Stimulated activated CD8-positive, alpha-beta memory T cell treated with anti-CD3 and anti-CD28 coated beads, Interleukin-4, amount 100 ng/mL, for 48 hours (primary cell): Measurements from ENCODE around the gene ARHGEF12.

Source experiments
- DNase-seq: peaks from one replicate; pipeline ENCODE4 v3.0.0-alpha.2; 2020

The ARHGEF12 gene

DNA sequence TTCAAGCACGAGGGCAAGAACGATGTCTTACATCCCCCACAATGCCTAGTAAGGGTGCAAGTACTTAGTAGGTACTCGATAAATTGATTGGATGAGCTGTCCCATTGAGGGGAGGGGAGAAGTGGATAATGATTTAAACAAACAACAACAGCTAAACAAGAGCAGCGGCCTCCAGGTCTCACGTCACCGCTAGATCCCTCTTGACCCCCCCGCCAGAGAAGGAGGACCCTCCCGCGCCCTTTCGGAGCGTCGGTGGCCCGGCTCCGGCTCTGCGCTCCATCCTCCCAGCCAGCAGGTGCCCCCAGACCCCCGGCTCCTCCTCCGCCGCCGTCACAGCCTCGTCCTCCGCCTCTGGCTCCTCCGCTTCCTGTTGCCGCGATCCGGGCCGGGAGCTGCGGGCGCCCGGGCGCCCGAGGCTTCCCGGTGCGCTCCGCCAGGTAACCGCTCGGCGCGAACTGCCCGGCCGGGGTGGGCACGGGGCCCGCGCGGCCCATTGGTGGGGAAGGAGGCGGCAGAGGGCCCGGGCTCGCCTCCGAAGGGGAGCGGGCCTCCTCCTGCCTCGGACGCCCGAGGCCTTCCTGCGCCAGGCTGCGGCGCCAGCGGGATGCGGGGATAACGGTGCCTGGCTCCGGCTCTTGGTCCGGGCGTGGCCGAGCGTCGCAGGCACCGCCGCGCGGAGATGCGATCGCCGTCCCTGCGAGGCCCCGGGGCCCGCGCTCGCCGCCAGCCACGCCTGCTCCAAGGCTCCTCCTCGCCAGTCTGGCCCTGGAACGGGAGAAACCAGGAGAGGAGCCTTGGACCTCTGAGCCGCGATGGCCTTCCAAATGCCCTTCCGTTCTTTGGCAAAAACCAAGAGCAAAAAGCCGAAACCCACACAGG lies 11.0 kb upstream of the ARHGEF12 start, which contains the start of gene TLCD5:
Gene TLCD5, plus strand, starts transcription at position 368 of the 879 bp plus-strand sequence. CDS start 2,143 bp downstream, outside the sequence.
- DNase-seq, result peak; percentile 65

DNA sequence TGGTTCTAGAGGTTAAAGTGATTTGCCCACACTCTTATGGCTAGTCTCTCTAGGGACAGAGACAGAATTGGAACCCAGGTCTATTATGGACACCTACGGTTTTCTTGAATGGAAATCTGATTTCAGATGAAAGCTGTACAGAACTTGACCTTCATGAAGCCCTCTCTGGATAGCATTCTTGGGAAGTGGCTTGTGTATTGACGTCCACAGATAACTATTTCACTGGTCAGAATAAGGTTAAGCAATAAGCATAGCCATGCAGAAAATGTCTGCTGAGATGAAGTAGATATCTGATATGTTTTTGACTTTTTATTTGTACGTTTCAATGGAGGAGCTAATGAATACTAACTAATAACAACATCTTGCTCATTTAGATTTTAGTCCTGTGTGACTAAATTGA lies 10.0 kb upstream of the ARHGEF12 start:
- DNase-seq, result no peak

DNA sequence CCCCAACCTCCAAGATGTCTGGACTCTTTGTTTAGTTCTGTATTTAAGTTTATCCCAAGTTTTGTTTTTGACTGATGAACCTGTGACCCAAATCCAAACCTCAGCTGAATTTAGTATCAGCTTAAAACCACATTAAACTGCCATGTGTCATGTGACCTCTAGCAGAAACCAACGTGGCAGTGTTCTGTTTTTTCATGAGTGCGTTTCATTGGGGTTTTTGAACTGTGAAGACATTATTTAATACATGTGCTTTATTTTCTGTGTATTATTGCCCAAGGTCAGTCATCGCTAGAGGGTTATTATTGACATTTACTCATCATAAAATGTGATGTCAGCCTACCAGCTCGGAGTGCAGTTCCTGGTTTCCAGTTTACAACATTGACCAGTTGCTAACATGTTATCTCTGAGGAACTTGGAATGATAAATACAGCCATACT lies 9.3 kb upstream of the ARHGEF12 start:
- no peak for DNase-seq

DNA sequence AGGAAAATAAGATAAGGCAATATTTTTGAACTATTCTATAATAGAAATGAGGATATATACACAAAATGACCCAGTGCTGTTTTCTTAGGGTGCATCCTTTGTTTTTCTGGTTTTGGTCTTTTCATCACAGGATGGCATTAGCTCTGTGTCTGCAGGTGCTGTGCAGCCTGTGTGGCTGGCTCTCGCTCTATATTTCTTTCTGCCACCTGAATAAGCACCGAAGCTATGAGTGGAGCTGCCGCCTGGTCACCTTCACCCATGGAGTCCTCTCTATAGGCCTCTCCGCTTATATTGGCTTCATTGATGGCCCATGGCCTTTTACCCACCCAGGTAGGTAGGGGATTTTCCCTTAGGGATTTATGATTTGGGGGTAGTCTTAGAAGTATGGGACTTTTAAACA lies 8.9 kb upstream of the ARHGEF12 start:
- no peak for DNase-seq

DNA sequence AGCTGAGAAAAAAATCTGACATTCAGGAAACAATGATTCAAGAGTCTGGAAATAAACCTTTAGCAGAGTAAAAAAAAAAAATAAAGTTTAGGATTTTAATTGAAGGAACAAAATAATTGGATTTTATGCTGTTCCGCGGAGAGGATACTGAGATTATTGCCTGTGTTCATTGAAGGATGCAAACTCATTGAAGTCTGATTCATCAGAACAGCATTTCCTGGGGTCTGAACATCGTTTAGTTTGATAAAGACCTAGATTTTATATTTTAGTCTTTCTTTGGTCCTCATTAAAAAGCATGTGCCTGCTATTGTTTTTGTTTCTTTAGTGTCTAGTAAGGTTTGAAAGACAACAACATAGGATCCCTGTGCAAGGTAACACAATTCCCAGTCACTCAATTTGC lies 6.7 kb upstream of the ARHGEF12 start:
- no peak for DNase-seq

DNA sequence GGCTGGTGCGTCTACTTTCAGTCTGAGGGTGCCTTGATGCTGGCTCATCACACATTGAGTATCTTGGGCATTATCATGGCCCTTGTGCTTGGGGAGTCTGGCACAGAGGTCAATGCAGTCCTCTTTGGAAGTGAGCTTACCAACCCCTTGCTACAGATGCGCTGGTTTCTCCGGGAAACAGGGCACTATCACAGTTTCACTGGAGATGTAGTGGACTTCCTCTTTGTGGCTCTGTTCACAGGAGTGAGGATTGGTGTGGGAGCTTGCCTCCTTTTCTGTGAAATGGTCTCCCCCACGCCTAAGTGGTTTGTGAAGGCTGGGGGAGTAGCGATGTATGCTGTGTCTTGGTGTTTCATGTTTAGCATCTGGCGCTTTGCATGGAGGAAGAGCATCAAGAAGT lies 6.2 kb upstream of the ARHGEF12 start:
- no peak for DNase-seq

DNA sequence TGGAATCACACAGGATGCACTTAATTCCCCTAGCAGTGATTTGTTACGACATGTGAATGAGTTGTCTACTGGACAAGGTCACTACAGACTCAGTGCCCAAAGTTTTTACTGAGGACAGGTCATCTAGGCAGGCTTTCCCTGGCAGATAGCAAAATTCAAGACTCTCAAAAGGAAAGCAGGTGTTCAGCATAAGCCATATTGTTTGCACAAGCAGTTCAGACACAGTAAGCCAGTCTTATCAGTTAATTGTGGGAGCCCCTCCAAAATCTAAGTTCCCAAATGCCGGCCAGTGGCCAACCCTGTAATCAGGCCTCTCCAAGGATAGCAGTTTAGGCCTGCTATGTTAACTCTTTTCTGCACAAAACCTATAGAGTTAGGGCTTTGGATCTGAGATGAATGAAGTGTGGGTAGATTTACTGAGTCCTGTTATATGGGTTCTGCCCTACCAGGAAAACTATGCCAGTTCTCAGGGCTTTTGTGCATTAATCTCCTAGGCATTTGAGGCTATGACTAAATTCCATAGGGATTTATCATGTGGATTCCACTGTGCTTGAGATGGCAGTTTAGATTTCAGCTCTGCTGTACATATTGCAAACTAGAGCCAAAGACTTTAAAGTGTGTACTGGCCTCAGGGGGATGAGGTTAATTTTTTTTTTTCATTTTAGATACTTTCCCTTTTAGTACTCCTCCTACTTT lies 4.8 kb upstream of the ARHGEF12 start:
- no peak for DNase-seq

DNA sequence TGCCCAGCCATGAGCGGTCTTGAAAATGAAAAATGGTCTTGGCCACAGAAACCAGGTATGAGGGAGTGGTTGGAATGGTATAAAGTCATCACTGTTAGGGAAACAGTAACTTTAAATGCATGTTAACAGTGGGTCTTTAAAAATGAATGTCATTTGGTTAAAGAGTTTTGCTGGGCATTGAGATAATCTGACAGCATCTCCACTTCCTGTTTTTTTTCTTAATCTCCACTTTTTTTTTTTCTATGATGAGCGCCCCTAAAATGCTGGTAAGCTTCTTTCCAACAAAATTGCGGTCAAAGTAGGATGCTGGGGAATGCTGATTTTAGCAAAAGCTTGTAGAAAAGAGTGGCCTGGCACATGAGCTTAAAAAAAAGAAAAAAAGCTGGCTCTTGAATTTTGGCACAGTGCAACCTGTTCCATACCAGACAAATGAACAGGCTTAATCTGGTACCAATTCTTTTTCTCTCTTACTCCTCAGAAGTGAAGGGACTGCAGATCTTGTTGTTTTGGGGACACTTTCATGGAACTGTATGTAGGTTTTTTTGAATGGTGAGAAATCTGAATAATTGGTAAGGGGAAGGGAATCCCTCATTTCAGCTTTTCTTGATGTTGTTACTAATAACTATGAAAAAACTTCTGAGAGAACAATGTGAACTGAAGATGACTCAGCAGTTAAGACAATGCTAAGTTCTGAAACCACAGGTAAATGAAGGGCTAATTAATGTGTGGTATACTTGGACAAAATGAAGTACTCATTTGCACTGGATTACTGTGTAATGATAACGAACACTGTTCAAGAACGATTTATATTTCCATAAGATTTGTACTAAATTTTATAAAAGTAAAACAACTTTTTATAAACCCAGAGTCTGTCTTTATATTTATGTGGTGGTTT lies 3.1 kb upstream of the ARHGEF12 start:
- no peak for DNase-seq

DNA sequence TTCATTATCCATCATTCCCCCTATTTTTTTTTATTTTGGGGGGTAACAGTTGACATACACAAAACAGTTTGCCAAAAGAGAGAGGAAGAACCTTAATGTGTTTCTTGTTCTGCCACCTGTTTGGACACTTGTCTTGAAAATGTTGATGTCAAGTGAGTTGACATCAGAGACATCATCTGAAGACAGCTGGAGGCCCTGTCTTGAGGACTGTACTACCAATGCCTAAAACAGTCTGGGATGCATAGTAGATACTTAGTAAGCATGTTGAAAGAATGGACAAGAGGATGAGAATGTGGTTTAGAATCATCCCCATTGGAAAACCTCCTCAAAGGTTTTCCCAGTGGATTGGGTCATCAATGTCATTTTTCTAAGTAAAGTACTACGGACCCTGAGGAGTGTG lies 2.4 kb upstream of the ARHGEF12 start:
- DNase-seq, result no peak

DNA sequence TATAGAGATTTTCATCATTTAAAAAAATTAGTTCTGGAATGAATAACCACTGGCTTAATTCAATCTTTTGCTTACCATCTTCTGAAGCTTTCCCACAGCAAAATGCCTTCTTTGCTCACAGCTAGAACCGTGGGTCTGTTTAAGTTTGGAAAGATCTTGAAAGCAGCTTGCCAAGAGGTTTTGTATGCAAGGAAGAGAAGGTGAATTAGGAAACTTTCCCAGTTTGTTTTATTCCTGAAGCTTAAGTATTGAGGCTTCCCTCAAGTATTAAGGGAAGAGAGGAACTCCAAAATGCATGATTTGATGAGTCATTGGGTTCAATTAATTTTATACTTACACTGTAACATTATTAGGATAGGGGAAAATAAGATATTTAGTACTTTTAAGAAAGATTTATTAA lies 1.9 kb upstream of the ARHGEF12 start:
- no peak for DNase-seq

DNA sequence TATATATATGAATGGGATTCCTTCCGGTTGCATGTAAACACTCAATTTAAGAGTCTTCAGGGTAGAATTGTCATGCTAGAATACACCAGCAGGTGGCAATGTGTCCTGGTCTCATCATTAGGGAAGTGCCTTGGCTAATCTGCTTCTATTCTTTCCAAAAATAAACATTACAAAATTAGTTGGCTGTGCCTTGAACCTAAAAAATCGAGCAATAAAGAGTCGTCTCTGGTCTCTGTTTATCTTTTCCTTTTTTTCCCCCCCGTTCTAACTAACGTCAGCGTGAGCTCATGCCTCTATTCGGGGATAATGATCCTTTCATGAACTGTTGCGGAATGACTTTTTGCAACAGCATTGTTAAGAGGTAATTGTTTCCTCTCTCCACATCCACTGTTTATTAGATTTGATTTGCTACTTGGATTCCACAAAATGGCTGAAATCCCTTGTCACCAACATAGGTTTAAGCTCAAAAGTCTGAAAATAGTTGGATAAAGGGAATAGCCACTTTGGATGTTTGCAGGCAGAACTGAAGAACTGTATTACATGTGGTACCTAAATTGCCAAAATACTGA lies 1.2 kb upstream of the ARHGEF12 start:
- peak; percentile 70 for DNase-seq

DNA sequence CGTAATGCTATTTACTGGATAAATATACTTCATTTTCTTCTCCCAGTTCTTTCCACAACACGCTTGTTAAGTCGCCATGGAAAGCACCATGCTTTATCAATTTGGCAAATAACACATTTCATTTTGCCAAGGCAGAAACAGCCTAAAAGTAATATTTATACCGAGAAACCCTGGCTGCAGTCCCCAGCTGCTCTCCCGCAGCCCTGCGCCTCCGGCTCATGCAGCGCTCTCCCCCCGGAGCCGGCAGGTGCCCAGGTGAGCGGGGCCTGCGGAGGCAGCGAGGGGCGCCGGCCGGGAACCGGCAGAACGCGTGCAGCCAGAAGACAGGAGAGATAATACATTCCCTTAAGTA lies 681 bp upstream of the ARHGEF12 start:
- DNase-seq, result no peak

DNA sequence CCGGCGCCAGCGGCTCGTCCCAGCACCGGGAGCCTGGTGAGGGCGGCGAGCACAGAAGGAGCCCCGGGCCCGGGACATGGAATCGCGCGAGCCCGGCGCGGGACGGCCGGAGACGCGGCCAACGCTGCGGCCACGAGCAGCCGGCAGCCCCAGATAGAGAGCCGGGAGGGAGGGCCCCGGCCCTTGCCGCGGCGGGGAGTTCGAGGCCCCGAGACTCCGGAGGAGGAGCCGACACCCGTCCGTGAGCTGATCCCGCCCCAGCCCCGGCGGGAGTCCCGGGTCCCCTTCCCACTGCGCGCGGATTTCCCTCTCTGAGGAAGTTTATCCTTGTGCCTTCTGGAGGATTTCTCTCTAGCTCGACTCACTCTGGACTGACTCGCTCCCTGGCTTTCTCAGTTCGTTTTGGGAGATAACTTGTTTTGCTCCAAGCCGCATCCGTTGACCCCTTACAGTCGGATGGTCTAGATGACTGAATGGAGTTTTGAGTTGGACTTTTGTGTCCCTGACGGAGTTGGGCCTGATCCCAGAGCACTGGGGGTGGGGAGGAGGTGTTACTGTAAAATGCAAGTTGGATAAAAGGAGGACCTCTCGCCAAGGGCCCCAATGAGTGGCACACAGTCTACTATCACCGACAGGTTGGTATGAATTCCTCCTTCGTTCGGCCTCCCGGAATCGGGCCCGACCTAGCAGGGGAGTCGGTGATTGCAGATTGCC lies 585 bp downstream of the ARHGEF12 start:
- peak; percentile 58 for DNase-seq

DNA sequence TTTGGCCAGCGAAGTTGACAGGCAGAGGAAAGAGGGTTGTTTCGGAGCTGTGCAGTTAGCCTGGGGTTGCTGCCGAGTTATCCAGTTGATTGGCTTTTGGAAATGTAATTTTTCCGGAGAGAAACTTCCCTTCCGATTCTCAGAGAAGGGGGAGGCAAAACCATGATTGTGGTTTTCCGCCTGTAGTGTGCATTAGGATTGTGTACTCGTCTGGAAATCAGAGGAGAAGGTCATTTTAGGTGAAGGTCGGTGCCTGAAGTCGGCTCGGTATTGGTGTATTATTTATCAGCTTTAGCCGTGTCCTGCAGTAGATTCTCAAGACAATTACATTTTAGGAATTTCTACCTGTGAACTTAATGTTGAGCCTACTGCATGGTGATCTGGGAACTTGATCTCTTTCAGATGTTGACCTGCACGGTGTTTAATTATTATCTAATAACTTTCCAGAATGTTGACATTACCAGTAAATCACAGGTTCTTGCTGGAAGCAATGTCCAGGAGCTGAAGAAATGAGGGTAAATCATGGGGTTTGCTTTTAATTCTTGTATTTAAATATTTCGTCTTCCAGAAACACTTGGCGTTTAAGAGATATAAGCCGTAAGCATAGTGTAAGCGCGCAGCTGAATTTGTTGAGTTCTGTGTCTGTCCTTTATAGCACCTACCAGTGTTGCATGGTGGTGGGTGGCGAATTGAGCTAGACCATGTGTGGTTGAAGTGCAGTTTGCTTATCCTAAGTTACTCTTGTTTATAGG lies 1.3 kb downstream of the ARHGEF12 start:
- no peak for DNase-seq

DNA sequence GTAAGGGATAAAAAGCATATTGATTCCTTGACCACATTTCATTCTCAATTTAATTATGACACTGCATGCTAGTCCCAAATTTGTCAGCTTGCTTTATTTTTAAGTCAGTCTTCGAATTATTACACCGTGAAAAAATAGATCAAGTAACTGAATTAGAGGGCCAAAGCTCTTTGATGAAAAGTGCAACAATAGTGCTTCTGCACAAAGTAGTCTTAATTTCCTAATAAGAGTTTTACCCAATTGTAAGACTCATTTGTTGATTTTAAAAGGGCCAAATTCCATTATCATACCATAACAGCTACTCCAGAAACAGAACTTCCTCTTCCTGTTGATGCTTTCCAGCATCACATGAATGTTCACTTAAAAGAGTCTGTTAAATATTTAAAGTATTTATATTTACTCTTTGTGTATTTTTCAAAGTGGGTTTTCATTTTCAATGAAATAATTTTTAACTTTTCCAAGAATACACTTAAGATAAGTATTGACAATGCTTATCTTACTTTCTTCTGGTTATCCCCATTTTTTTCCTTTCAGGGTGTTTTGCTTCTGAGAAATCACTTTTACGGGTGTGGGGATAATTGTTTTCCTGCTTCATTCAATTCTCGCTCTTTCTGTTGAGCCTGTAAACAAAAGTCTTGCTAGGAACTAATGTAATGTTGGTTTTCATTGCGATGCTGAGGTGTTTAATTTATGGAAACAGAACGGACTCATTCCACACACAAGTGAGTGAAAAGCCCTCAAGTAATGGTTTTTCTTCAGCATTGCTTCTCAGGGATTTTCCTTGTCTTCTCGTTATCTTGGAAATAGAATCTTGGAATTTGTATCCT lies 2.1 kb downstream of the ARHGEF12 start:
- no peak for DNase-seq

DNA sequence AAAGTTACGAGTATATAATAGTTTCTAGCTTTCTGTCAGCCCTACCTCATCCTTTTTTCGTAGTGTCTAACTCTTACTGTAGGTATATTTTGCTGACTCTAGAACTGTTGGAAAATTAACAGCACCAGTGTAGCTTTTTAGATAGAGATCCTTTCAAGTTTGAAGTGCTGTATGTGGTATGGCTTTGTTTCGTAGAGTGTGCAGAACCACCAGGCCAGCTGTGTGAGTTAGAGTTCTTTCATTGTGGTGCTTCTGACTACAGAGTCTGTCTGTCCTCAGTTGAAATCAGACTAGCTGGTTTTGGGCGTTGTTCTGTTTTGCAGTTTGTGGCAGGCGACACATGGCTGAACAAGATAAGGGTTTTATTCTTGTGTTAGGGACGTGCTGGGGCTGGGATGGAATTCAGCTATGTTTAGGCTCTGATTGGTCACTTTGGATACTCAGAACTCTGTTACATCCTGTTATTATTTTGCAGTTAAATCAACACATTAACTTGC lies 3.2 kb downstream of the ARHGEF12 start:
- DNase-seq, result no peak

DNA sequence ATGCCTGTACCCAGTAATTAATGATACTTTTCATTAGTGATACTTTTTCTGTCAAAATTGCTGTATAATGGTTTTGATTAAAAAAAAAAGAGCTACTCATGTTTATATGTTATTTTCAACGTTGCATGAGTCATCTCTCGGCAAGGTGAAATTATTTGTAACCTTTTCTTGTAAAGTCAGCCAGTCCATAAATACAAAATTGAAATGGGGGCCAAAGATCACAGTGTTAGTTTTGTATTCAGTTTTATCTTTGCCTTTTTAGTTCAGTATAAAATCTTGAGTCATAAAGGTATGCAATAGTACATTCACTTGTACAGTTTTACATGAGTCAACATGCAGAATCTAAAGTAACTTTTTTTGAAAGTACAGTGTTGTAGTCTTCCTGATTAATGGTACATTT lies 4.3 kb downstream of the ARHGEF12 start:
- no peak for DNase-seq

DNA sequence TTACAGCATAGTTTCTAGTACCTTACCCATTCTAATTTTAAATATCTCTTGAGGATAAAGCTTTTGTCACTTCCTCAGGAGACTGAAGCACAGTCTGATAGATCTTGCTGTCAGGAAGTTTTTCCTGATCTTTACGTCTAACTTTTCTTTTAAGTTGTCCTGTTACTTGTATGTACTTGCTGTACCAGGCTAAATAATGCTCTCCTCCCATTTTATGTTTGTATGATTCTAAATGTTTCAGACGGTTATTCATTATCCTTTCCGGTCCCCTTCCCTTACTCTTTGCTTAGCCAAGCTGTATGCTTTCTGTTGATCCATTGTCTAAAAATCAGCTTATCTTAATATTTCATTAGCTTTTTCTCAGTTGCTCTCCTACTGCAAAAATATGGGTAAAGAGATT lies 6.0 kb downstream of the ARHGEF12 start:
- no peak for DNase-seq

DNA sequence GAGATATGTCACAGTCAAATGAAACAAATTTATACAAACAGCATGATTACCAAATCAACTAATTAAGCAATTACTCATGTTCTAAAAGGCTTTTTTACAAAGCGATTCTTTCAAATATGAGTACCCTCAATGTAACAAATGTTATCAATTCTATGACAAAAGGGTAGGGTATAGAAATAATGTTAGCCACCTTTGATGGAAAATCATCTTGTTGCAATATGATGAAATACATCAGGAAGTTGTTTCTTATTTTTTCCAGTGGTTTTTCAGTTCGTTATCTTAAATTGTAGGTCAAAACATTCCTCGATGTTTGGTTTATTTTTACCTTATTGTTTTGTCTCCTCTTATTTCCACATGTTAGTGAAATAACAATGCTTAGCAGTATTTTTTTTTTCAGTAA lies 6.5 kb downstream of the ARHGEF12 start:
- DNase-seq, result no peak

DNA sequence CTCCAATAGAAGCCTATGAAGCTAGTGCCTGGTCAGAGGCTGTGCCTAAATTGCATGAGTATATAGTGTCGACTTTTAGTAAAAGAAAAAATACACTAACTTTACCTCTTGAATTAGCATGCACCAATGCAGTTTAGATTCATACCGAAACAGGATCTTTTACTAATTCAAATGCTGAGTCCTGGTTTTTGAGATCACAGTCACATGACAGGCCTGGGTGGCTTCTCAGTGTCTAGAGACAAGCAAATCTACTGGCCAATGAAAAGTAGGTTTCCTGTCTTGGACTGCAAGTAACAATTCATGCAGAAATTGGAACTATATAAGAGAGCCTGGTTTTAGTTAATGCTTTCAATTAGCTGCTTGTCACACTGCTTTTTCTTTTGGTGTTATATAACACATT lies 7.2 kb downstream of the ARHGEF12 start:
- no peak for DNase-seq
